Measurements from ENCODE around the gene MTX3.

DNA sequence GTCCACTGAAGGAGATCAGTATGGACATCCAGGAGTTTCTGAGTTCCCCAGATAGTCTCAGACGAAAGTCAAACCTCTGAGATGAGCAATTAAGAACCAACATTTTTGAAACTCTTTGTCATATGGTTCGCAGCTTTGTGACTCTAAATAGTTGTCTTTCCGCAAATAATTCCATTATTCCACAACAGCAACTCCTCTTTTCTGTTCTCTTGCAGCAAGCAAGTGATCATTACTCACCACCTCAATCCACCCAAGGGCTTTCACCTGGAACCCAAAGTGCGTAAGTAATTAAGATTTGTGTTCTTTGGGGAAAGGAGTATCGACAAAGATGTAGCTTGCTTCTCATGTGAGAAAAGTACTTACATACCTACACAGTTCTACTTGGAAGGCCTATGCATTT lies 15.6 kb downstream of the MTX3 start:
- TF ChIP-seq CTCF (IDR thresholded peaks at IDR 0.05) (no peak), POLR2A (IDR thresholded peaks at IDR 0.05) (no peak)
